ENCODE measurements around the gene NINJ1. TPM values are rescaled to one million over a fixed set of nuclear protein-coding genes. Genes with fewer than 3 reads are reported as not detected.

Gene NINJ1
- total and polyA plus RNA-seq, 2 of the 4 experiments (the other 2 are of a cell fraction) = 21.9 to 38.8 TPM

GRCh38 chr9:93181672-93182435, 47.8 kb upstream of the NINJ1 start:
- H3K27me3 ChIP-seq (ENCODE audit: control insufficient read depth, insufficient read depth, low read length) = peaks cover 68% of the 10 kb centered on the region
- no peak overlapping the region for H3K18ac ChIP-seq (ENCODE audit: low read depth, low read length)
- ATAC-seq (ENCODE audit: low read depth) (no peak), DNase-seq (no peak)
- H2AK5ac ChIP-seq (ENCODE audit: low read depth, low read length) = no peak overlapping the region
- H4K5ac ChIP-seq (ENCODE audit: low read depth, low read length) = no peak overlapping the region
- H4K91ac ChIP-seq (ENCODE audit: insufficient read depth, low read depth, low read length) = no peak overlapping the region
- no peaks in the 10 kb centered on the region for H3K36me3 ChIP-seq (ENCODE audit: control insufficient read depth, insufficient read depth, low read length)
- no peaks in the 10 kb centered on the region for H3K79me1 ChIP-seq (ENCODE audit: low read depth in 1 of 2, low read length in 2 of 2)
- no peaks in the 10 kb centered on the region for H3K9me1 ChIP-seq (ENCODE audit: insufficient read depth, low read length)
- in situ Hi-C loops (cut with MboI; ENCODE audit: low sequenced_read_pairs) = no loop called here
- H3K4ac ChIP-seq (ENCODE audit: low read depth, low read length) = no peak overlapping the region
- dilution Hi-C loops (cut with HindIII; ENCODE audit: low sequenced_read_pairs, unreplicated experiment) = no loop called here
- no peak overlapping the region for H3K14ac ChIP-seq (replicated peaks; ENCODE audit: low read depth, low read length)
- H3K4me3 ChIP-seq (ENCODE audit: insufficient read depth, low read depth, low read length) = no peak overlapping the region
- no peak overlapping the region for H4K8ac ChIP-seq (ENCODE audit: low read depth in 2 of 2, low read length in 2 of 2)
- H2BK5ac ChIP-seq (ENCODE audit: low read depth, low read length, poor library complexity, severe bottlenecking) = no peak overlapping the region
- no peak overlapping the region for H3K9ac ChIP-seq (ENCODE audit: low read depth, low read length)
- H3K27ac ChIP-seq (ENCODE audit: insufficient read depth, low read length) = no peak overlapping the region
- no peaks in the 10 kb centered on the region for H4K20me1 ChIP-seq (ENCODE audit: insufficient read depth, low read length)
- intact Hi-C loops (cut with micrococcal nuclease) = no loop called here
- H3K9me3 ChIP-seq (ENCODE audit: control insufficient read depth, insufficient read depth, low read length) = no peaks in the 10 kb centered on the region
- no peak overlapping the region for H2BK120ac ChIP-seq (ENCODE audit: low read depth, low read length)
- H3K23ac ChIP-seq (ENCODE audit: low read depth, low read length) = no peak overlapping the region
- no peak overlapping the region for H2AFZ ChIP-seq (replicated peaks; ENCODE audit: low read length, poor library complexity)
- H2BK20ac ChIP-seq (ENCODE audit: low read depth, low read length) = no peak overlapping the region
- H2AK9ac ChIP-seq (replicated peaks; ENCODE audit: low read depth, low read length, poor library complexity) = no peak overlapping the region
- no TSS peak for BruUV-seq (replicated peaks)
- 83% methylated on average over 1 of the region's 5 CpGs; no CpG with 5 or more reads in 1 of the 2 experiments for WGBS, 2 experiments (ENCODE audit: extremely low coverage in 2 of 2, insufficient read length in 1 of 2)
- H3K4me1 ChIP-seq (ENCODE audit: control insufficient read depth, insufficient read depth, low read length) = no peaks in the 10 kb centered on the region
- CTCF ChIA-PET = no interaction called here
- POLR2A ChIA-PET (ENCODE audit: unreplicated experiment) = no interaction called here
- TF ChIP-seq BHLHE40 (IDR thresholded peaks at IDR 0.05; ENCODE audit: low read depth, low read length) (no peak), ELK1 (IDR thresholded peaks at IDR 0.05; ENCODE audit: borderline replicate concordance, low read depth, low read length) (no peak), RAD21 (IDR thresholded peaks at IDR 0.05; ENCODE audit: low read length) (no peak), MAZ (IDR thresholded peaks at IDR 0.05; ENCODE audit: borderline replicate concordance, low read depth, low read length) (no peak), CTCF (conservative IDR thresholded peaks at IDR 0.05; ENCODE audit: low read depth, low read length) (no peak), NFE2L2 (IDR thresholded peaks at IDR 0.05; ENCODE audit: low read depth, low read length) (no peak), CHD1 (IDR thresholded peaks at IDR 0.05; ENCODE audit: low read depth, low read length) (no peak), FOS (IDR thresholded peaks at IDR 0.05; ENCODE audit: low read depth, low read length) (no peak), SMC3 (IDR thresholded peaks at IDR 0.05; ENCODE audit: low read depth, low read length) (no peak), MXI1 (IDR thresholded peaks at IDR 0.05; ENCODE audit: borderline replicate concordance, low read depth, low read length) (no peak), MAFK (IDR thresholded peaks at IDR 0.05; ENCODE audit: low read depth, low read length) (no peak), POLR2A (IDR thresholded peaks at IDR 0.05; ENCODE audit: low read depth, low read length) (no peak), USF2 (IDR thresholded peaks at IDR 0.05; ENCODE audit: low read depth, low read length) (no peak), CEBPB (IDR thresholded peaks at IDR 0.05; ENCODE audit: low read depth, low read length) (no peak), RCOR1 (IDR thresholded peaks at IDR 0.05; ENCODE audit: insufficient replicate concordance, low read length) (no peak), RFX5 (IDR thresholded peaks at IDR 0.05; ENCODE audit: low read depth, low read length) (no peak)
- H2BK15ac ChIP-seq (ENCODE audit: low read depth, low read length) = no peak overlapping the region
- H3K4me2 ChIP-seq (ENCODE audit: low read depth, low read length) = no peak overlapping the region
- no peak overlapping the region for H3K56ac ChIP-seq (ENCODE audit: extremely low read depth, insufficient read depth, low read length)
